Stomach (tissue), 9 donors: Measurements from ENCODE around the gene KRTAP4-3. TPM values are rescaled to one million over a fixed set of nuclear protein-coding genes. Genes with fewer than 3 reads are reported as not detected.
"Not testable (repeated sequence)": the region's sequence is repeated elsewhere in the genome, so short reads cannot be mapped to it uniquely, and the experiment has no call there.

Experiments used
- DNase-seq, 2 donors: peaks; one replicate each; pipeline versions ENCODE4 v3.0.0 to v3.0.0-alpha.2; 2013 to 2019
- H3K27ac ChIP-seq, 5 donors: fragments of 200-600 bp in 4 of 5; sonication (generic) in 4 of 5; one replicate each; pipeline ENCODE4 v1.5.1; 2013 to 2019; ENCODE audit warnings: mild to moderate bottlenecking in 1 of 5, moderate library complexity in 1 of 5
- H3K27me3 ChIP-seq, 3 donors: fragments of 200-600 bp; sonication (generic); one replicate each; pipeline ENCODE4 v1.5.1; 2017 to 2019; ENCODE audit warnings: mixed run types in 1 of 3
- H3K36me3 ChIP-seq, 4 donors: fragments of 200-600 bp; sonication (generic); 1 replicate in 3 of 4; 2 replicates in 1 of 4; pipeline ENCODE4 v1.5.1; 2016 to 2019
- H3K4me1 ChIP-seq, 4 donors: fragments of 200-600 bp; sonication (generic); one replicate each; pipeline ENCODE4 v1.5.1; 2016 to 2019
- H3K4me3 ChIP-seq, 4 donors: fragments of 200-600 bp; sonication (generic) in 3 of 4; one replicate each; pipeline ENCODE4 v1.5.1; 2016 to 2019; ENCODE audit warnings: mild to moderate bottlenecking in 1 of 4
- H3K9me3 ChIP-seq, 4 donors: fragments of 200-600 bp; sonication (generic); one replicate each; pipeline ENCODE4 v1.5.1; 2016 to 2019
- EP300 ChIP-seq: sonication (generic); formaldehyde crosslinking; IDR thresholded peaks from one replicate; pipeline ENCODE4 v1.6.1; 2017; ENCODE audit warnings: antibody characterized with exemption
- POLR2A ChIP-seq, 4 donors: fragments of 450-650 bp; IDR thresholded peaks; one replicate each; pipeline ENCODE4 v1.6.1; 2016; ENCODE audit warnings: antibody characterized with exemption in 4 of 4, control low read depth in 2 of 4, mild to moderate bottlenecking in 1 of 4, moderate library complexity in 1 of 4
- POLR2AphosphoS5 ChIP-seq, 3 donors: sonication (generic); formaldehyde crosslinking; IDR thresholded peaks; one replicate each; pipeline ENCODE4 v1.6.1; 2016; ENCODE audit warnings: antibody characterized with exemption in 3 of 3
- WGBS, 5 donors: extraction: QIAGEN DNeasy Blood & Tissue Kit in 3 of 5; methylation state at CpG; one replicate each; pipeline versions ENCODE4 v1.1.5 to v1.1.7; 2013 to 2018; 5-methylcytosine and 5-hydroxymethylcytosine counted together
- intact Hi-C: fragments of 100-400 bp; cut with DNase I; formaldehyde crosslinking; loops from one replicate; pipeline ENCODE4 v1.15.1; 2023; ENCODE audit warnings: low total_unique reads
- polyA plus RNA-seq, 3 donors: library from polyadenylated mRNA; stranded (reverse); fragments of 200-250 nt; gene quantifications; one replicate each; pipeline ENCODE4 v1.2.3, GENCODE V29; 2013
- total RNA-seq, 5 donors: library from RNA; depleted of rRNA; stranded (reverse); fragments of >200 nt; gene quantifications; one replicate each; pipeline versions ENCODE4 v1.1.0 to v1.2.3, GENCODE V29; 2014 to 2016
- TF ChIP-seq, protein P1 (sequence below), 7 experiments: fragments of 450-650 bp in 4 of 7; fragments of 200-600 bp in 3 of 7; sonication (generic) in 3 of 7; IDR thresholded peaks; one replicate each; pipeline ENCODE4 v1.5.1; 2016 to 2019; ENCODE audit warnings: antibody characterized with exemption in 7 of 7, control low read depth in 2 of 7, mild to moderate bottlenecking in 1 of 7
- donor health status: healthy with polysubstance abuse.
- donor health status: Bipolar disorder and iron deficiency.
- donor health status: healthy.

The KRTAP4-3 gene
- total and polyA plus RNA-seq, 8 donors = not detected

DNA sequence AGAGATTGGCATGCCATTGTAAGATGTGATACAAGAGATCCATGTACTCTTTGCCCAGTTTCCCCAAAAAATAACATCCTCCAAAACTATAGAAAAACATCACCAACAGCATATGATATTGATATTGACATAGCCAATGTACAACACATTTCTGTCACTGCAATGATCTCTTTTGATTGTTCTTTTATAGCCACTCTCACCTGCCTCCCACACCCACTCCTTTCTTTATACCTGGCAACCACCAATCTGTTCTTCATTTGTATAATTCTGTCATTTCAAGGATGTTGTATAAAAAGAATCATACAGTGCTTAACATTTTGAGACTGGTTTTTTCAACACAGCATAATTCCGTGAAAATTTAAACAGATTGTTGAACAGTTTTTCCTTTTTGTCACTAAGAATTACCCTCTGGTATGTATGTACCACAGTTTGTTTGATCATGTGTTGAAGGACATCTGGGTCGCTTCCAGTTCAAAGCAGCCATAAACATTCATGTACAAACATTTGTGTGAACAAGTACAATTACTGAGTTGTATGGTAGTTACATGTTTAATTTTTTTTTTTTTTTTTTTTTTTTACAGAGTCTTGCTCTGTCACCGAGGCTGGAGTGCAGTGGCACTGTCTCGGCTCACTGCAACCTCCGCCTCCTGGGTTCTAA is 31.5 kb upstream of the KRTAP4-3 start:
- Histone ChIP-seq H3K27ac (no peak overlapping the region), H3K4me3 (no peak overlapping the region), H3K4me1 (no peaks in the 10 kb centered on the region), H3K9me3 (peaks cover 0 to 3% (median 0%) of the 10 kb centered on the region in 4 donors), H3K27me3 (no peaks in the 10 kb centered on the region), H3K36me3 (no peaks in the 10 kb centered on the region)
- DNase-seq = no peak
- WGBS, 5 donors = 56 to 75% (median 59%) methylated on average over 5 of the region's 5 CpGs
- TF ChIP-seq, protein P1, sequence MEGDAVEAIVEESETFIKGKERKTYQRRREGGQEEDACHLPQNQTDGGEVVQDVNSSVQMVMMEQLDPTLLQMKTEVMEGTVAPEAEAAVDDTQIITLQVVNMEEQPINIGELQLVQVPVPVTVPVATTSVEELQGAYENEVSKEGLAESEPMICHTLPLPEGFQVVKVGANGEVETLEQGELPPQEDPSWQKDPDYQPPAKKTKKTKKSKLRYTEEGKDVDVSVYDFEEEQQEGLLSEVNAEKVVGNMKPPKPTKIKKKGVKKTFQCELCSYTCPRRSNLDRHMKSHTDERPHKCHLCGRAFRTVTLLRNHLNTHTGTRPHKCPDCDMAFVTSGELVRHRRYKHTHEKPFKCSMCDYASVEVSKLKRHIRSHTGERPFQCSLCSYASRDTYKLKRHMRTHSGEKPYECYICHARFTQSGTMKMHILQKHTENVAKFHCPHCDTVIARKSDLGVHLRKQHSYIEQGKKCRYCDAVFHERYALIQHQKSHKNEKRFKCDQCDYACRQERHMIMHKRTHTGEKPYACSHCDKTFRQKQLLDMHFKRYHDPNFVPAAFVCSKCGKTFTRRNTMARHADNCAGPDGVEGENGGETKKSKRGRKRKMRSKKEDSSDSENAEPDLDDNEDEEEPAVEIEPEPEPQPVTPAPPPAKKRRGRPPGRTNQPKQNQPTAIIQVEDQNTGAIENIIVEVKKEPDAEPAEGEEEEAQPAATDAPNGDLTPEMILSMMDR (IDR thresholded peaks at IDR 0.05) = no peak
- TF ChIP-seq POLR2A (IDR thresholded peaks at IDR 0.05) (no peak), POLR2AphosphoS5 (IDR thresholded peaks at IDR 0.05) (no peak), EP300 (no peak)
- intact Hi-C loops = no loop called here

DNA sequence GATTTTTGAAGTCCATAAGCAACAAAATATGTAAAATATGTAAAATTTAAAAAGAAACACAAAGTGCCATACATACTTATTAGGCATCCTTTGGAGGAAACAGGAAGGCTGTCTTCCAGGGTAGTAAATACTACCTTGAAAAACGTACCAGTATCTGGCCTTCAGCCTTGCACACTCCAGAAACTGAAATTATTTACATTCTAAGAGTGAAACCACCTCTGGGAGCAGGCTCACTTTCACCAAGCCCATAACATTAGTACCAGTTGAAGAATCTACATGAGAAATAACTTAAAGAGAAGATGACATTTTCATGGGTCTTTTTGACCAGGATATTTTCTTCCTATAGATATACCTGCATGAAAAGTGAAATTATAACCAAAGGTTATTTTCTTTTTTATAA is 28.0 kb upstream of the KRTAP4-3 start:
- Histone ChIP-seq H3K4me3 (no peak overlapping the region), H3K36me3 (no peaks in the 10 kb centered on the region), H3K4me1 (no peaks in the 10 kb centered on the region), H3K9me3 (peaks cover 0 to 3% (median 0%) of the 10 kb centered on the region in 4 donors), H3K27ac (no peak overlapping the region), H3K27me3 (no peaks in the 10 kb centered on the region)
- WGBS, 5 donors = 34 to 46% (median 36%) methylated on average over 1 of the region's 1 CpG
- TF ChIP-seq POLR2A (IDR thresholded peaks at IDR 0.05) (no peak), POLR2AphosphoS5 (IDR thresholded peaks at IDR 0.05) (no peak), EP300 (no peak)
- TF ChIP-seq, protein P1 (IDR thresholded peaks at IDR 0.05) = no peak
- DNase-seq = no peak
- intact Hi-C loops = no loop called here

DNA sequence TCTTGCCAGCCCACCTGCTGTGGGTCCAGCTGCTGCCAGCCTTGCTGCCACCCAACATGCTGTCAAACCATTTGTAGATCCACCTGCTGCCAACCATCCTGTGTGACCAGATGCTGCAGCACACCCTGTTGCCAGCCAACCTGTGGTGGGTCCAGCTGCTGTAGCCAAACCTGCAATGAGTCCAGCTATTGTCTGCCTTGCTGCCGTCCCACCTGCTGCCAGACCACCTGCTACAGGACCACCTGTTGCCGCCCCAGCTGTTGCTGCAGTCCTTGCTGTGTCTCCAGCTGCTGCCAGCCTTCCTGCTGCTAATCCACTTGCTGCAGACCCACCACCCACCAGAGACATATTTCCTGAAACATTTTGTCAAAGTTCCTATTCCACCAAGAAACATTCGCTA is 22.3 kb upstream of the KRTAP4-3 start:
- intact Hi-C loops = no loop called here

DNA sequence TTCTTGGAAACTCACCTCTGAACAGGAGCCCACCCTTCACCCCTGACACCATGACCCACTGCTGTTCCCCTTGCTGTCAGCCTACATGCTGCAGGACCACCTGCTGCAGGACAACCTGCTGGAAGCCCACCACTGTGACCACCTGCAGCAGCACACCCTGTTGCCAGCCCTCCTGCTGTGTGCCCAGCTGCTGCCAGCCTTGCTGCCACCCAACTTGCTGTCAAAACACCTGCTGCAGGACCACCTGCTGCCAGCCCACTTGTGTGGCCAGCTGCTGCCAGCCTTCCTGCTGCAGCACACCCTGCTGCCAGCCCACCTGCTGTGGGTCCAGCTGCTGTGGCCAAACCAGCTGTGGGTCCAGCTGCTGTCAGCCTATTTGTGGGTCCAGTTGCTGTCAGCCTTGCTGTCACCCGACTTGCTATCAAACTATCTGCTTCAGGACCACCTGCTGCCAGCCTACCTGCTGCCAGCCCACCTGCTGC is 21.9 kb upstream of the KRTAP4-3 start, which contains the start of gene KRTAP9-1:
TSS of gene KRTAP9-1 (plus strand) at position 51 of the 482 bp plus-strand sequence. CDS start at position 51, 0 bp downstream.
- H3K9me3 ChIP-seq, H3K4me3 ChIP-seq, H3K36me3 ChIP-seq, DNase-seq, H3K27ac ChIP-seq, intact Hi-C loops, H3K4me1 ChIP-seq: not testable (repeated sequence)
- H3K27me3 ChIP-seq = peaks cover 0 to 18% (median 9%) of the 10 kb centered on the region in 3 donors
- WGBS, 5 donors = 40 to 75% (median 60%) methylated on average over 1 of the region's 1 CpG; no CpG with 5 or more reads in 1 of the 5 donors

More for the DNA sequence above, 22.3 kb upstream of the KRTAP4-3 start:
- Histone ChIP-seq H3K27ac (no peak overlapping the region), H3K36me3 (no peaks in the 10 kb centered on the region), H3K27me3 (peaks cover 0 to 16% (median 8%) of the 10 kb centered on the region in 3 donors), H3K4me3 (no peak overlapping the region), H3K4me1 (no peaks in the 10 kb centered on the region), H3K9me3 (no peaks in the 10 kb centered on the region)
- DNase-seq = no peak
- TF ChIP-seq, protein P1 (IDR thresholded peaks at IDR 0.05) = no peak
- TF ChIP-seq EP300 (no peak), POLR2AphosphoS5 (IDR thresholded peaks at IDR 0.05) (no peak), POLR2A (IDR thresholded peaks at IDR 0.05) (no peak)
- 76 to 90% (median 85%) methylated on average over 2 to 3 of the region's 3 CpGs for WGBS, 5 donors

DNA sequence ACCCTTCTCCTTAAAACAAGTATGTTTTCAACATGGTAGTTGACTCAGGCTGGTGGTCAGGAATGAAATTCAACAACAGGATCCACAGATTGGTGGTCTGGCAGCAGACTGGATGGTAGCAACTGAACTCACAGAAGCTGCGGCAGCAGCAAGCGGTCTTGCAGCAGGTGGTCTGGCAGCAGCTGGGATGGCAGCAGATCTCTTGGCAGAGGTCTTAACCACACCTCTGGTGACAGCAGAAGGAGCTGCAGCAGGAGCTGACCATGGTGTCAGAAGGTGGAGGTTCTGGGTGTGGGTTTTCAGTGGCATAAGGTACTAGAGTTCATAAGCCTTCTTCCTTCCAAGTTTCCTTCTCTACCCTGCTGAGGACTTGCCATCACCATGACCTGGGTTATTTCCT is 18.9 kb upstream of the KRTAP4-3 start:
- no peak overlapping the region for H3K27ac ChIP-seq
- no peaks in the 10 kb centered on the region for H3K9me3 ChIP-seq
- WGBS, 5 donors = 67 to 96% (median 84%) methylated on average over 2 of the region's 2 CpGs
- no peaks in the 10 kb centered on the region for H3K4me1 ChIP-seq
- H3K36me3 ChIP-seq = no peaks in the 10 kb centered on the region
- no peak for TF ChIP-seq EP300
- TF ChIP-seq POLR2A (IDR thresholded peaks at IDR 0.05) = no peak
- TF ChIP-seq POLR2AphosphoS5 (IDR thresholded peaks at IDR 0.05) = no peak
- TF ChIP-seq, protein P1 (IDR thresholded peaks at IDR 0.05) = no peak
- no peak for DNase-seq
- intact Hi-C loops = no loop called here
- H3K4me3 ChIP-seq = no peak overlapping the region
- H3K27me3 ChIP-seq = peaks cover 0 to 25% (median 17%) of the 10 kb centered on the region in 3 donors
